GM12873 (cell line): ENCODE measurements around the gene ING1.

Experiments used
- CTCF ChIP-seq: IDR thresholded peaks from 2 replicates; pipeline ENCODE4 v1.5.1; 2012; ENCODE audit warnings: low read depth, mild to moderate bottlenecking, moderate library complexity, low read length, control low read depth; ENCODE audit not compliant: insufficient read depth; ENCODE audit errors: missing control alignments

The ING1 gene

GRCh38 chr13:110697842-110698241, 15.7 kb upstream of the ING1 start:
- no peak for TF ChIP-seq CTCF

GRCh38 chr13:110698689-110699088, 14.8 kb upstream of the ING1 start:
- no peak for TF ChIP-seq CTCF

DNA sequence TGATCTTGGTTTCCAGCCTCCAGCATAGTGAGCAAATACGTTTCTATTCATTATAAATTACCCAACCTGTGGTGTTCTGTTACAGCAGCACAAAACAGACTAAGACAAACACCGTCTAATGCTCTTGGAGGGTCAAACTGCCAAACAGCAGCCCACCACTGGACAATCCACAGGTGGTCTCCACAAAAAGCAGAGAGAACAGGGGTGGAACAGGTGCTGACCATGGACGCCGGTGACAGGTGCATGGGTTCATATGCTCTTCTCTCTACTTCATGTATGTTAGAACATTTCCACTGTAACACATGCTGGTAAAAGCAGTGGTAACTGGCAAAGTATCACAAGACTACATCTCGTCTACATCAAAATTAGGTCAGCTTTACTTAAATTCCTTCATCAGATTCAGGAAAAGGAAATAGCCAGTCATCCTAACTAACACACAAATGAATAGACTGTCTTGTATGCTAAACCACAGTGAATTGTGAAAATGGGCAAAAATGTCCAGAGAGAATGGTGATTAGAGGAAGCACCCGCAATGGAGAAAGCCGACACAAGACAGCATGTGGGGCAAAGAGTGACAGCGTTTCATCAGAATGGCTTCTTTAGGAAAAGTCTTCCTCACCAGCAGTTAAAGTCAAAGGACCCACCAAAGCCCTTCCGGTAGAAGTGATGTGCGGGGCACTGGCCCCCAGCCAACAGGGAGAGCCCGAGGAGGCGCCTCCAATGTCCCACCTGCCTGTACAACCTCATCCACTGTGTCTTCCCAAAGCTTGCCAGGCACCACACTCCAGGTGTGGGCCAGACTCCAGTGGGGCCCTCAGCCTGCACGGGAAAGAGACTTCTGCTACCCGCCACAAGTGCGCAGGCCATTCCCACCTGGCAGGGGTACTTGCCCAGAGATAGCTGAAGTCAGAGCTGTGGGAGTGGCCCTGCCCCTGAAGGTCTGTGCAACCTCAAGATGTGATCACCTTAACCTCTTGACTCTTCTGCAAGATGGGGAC, 14.1 kb upstream of the ING1 start:
- TF ChIP-seq CTCF, result no peak

DNA sequence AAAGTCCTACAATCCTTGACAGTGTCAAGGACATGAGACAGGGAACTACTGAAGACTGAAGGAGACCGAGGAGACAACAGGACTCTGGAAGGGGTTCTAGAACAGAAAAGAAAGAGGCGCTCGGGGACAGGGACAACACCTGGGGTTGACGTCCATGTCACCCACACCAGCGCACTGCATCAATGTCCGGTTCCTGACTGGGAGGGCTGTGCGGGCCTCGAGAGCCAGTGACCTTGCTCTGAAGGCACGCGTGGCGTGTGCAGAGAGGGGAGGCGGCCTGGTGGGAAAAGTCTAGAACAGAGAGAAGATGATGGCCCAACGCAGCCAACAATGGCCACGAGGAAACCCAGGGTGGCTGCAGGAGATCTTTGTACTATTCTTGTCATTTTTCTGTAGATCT, 13.3 kb upstream of the ING1 start:
- no peak for TF ChIP-seq CTCF

GRCh38 chr13:110700641-110701040, 12.9 kb upstream of the ING1 start:
- TF ChIP-seq CTCF, result no peak

- no peak for TF ChIP-seq CTCF
Observed at GRCh38 chr13:110702089-110702488, 11.4 kb upstream of the ING1 start.

DNA sequence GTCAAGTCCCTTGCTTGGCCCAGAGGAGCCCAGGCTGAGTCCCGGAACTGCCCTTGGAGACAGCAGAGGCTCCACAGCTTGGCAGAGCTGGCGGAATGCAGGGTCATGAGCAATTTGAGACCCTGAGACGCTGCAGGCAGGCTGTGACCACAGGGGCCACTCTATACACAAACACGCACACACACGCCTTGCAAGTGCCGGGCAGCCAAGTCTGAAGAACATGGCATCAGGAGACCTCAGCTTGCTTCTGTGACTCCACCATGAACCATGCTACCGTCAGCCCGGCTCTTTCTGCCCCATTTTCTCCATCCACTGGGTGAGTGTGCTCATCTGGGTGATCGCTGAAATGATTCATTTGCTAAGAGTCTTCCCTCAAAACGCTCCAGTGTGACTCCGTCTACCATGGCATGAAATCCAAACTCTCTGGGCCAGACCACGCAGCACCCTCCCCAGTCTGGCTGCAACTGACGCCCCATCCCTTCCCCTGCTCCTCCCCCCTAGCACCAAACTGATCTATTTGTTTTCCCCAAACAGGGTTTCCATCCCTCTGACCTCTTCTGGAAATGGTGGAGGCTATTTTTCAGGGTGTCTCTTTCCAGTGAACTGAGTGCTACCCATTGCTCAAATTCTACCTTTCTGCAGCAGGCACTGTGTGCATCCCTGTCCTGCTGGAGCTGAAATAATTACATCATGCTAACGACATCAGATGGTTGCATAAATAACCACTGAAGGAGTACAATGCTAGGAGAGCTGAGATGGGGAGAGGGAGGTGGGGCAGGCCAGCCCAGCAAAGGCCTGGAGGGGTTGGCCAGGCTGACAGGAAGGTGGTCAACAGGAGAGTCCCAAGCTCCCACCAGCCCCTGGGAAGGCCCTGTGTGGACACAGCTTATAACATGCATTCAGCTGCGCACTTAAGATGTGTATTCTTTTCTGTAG, 10.6 kb upstream of the ING1 start:
- no peak for TF ChIP-seq CTCF
